GM19025 (cell line): ENCODE results near the gene SIX6.

ENCODE experiments used
- ATAC-seq: cut with Tn5 transposase; IDR thresholded peaks from one replicate; pipeline ENCODE4 v1.9.1; 2021; ENCODE audit warnings: mild to moderate bottlenecking, low read depth, moderate library complexity; ENCODE audit not compliant: unreplicated experiment

The SIX6 gene

DNA sequence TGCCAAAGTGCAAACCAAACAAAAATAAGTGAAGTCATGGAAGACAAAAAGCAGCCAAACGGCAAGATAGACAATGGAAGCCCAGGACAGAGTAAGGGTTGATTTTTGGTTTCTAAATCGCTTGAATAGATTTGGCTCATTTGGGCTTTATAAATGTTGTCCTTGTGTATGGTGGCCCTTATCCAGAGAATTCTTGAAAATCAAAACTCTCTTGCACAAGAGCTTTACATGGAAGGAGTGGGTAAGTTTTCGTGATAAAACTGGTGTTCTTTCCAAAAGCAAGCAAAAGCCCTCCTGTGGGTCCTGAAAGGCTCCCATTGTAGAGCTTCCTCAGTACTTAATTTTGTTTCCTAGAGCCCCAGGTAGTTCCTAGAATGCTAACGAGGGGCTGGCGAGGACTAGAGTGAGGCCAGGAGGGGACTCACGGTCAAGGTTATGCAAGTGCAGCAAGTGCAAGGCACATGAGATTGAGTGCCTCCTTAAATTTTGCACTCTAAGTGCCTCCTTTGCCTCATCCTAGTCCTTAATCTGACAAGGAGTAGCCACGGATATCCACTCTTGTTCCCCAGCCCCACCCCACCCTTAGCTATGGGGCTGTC is 4.1 kb downstream of the SIX6 start:
- ATAC-seq: no peak

DNA sequence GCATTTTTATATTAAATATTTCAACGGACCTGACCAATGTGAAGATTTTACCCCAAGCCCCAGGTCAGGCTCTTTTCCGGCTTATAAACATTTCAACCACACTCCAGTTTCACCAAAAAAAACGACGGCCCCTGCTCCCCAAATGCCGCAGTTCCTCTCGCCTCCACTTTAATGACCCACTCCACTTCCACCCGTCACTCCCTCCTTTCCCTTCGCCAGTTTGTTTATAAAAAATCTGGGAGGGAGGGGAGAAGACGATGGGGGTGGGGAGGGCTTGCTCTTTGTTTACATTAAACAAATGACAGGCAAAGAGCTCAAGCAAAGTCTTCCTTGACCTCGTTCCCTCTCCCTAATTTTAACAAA is 5.4 kb downstream of the SIX6 start:
- ATAC-seq: no peak

DNA sequence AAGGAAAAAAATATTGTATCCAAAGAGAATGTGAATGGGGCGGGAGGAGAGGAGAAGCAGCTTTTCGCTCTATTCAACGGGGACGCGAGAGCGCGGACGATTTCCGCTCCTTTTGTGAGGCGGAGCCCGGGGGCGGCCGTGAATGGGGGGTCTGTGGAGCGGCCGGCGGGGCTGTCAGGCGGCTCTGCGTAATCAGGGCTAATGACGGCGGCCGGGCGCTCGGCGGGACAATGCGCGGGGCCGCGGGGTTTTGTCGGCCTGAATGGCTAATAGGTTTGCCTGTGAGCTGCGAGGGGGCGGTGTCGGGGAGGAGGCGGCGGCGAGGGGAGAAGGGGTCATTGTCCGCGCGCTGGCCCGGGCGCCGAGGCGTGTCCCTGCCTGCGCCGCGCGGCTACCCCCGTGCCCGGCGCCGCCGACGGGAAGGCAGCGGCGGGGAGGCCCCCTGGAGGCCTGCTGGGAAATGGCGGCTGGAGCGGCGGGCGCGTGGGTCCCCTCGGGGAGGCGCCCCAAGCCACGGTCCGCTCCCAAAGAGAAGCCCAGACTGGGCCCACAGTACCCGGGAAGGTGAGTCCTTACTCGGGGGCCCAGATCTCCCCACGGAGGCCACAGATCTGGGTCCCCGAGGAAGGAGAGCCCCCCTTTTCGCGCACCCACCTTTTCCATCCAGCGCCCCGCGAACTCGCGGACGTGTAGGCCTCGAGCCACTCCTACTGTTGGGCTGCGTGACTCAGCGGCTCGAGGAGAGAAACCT is 6.0 kb downstream of the SIX6 start:
- peak; percentile 55 for ATAC-seq

DNA sequence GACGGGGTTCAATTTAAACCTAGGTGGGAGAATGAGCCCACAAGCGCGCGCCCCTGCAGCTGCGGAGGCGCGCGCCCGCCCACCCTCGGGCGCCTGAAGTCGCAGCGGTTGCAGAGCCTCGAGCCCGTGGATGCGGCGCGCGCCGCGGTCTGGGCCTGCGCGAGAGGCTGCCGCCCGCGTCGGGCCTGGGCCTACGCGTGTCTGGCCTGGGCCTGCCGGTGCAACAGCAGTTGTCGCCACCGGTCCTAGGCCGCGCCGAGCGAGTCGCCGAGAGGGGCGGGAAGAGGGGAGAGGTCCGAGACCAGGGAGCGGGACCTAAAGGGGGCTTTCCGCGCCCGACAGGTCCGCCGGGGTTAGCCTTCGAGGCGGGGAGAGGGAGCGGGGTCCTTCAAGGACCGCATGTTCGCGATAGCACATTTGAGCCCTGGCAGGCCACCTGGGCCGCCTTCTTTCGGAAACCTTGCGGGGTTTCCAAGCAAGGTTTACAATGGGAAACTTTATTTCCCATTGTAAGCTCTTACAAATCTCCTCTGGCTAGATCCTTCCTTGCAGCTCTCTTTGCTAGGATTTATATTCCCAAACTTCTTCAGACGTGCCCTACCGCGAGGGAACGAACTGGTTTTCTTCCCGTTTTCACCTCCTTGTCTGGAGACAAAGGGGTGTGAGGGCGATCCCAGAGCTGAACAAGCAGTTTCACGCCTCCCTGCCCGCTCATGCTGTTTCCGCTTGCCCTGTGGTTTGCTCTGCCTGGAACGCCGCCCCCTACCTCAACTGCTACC is 6.8 kb downstream of the SIX6 start:
- no peak for ATAC-seq

DNA sequence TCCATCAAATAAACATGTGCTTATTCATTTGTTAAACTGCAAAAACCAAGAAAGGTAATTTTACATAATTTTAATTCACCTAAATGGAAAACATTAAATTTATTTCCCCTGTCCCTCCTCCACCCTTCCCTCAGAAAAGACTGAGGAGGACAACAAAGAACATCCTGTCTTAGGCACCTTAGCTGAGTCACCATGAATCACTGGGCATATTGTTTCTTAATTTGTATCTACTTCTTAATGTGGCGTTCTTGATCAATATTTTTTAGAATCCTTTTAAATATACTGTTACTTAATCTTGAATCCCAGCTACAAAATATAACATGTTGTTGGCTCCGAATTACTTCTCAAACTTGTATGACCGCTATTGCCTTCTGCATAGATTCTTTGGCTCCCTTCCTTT is 23.5 kb downstream of the SIX6 start:
- ATAC-seq: no peak

DNA sequence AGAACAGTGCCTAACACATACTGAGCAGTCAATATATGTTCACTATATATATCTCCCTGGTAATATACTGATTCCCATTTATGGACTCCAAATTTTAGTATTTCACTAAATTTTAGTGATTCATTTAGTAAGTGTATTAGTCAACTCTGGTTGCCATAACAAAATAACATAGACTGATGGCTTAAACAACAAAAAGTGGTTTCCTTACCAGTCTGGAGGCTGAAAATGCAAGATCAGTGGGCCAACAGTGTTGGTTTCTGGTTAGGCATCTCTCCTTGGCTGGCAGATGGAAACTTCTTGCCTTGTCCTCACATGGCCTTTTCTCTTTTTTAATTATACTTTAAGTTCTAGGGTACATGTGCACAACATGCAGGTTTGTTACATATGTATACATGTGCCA is 28.7 kb downstream of the SIX6 start:
- ATAC-seq: no peak

DNA sequence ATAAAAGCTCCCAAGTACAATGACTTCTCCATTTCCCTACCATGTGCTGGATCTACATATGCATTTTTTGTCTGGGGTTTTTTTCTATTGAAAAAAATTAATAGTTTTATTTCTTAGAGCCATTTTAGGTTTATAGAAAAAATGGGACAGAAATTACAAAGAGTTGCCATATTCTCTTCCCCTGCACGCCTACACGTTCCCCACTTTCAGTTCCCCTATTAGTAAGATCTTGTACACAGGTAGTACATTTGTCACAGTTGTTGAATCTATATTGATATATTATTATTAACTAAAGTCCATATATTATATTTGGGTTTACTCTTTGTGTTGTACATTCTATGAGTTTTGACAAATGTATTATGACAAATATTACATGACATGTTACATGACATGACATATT is 35.7 kb downstream of the SIX6 start:
- ATAC-seq: no peak

DNA sequence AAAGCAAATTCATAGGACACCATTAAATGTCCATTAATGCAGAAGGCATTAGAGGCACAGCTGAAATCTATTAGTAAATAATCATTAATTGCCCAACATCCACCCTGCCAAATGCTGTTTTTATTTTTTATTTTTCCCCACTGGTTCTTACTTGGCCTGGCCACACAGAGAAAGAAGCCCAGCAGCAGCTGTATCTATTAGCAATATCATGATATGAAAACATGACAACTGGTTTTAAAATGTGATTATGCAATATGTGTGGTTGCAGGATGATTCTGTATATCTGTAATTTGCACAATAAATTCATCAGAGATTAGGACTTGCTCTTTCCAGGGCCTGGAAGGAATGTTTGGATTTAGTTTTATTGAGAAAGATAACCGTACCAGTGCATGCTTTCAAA is 44.9 kb downstream of the SIX6 start:
- no peak for ATAC-seq

DNA sequence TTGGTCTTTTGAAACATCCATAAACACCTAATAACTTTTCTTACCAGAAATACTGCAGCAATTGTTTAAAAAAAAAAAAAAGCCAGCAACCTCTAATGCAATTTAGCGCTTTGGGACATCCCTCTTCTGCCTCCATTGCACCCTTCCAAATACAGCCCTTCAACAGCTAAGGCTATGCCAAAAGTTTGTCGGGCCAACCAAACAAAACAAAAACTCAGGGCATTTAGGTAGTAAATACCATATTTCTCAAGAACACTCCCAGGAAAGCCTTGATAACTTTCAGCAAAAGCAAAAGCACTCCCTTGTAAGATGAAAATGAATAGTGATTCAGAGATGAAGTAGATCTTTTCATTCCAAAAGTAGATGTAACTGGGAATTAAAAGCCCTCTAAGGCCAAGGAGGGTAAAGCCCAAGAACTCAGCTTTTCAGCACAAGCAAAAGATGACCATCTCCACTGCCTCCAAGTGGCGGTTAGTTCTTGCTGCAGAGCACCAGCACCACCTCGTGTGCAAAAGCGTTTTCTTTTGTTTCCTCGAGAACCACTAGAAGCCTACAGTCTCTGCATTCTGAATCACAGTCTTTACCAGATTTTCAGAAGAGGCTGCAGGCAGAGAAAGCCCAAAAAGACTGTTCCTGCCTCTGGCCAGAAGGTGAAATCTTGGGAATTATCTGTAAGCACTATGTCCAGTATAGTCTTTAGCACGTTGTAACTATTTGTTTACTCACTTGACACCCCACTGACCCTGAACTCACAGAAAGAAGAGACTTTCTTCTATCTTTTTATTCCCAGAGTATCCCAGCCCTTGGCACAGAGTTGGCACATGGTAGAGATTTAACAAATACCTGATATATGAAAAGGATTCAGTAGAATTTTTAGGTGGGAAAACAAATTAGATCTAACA is 53.1 kb downstream of the SIX6 start:
- peak; percentile 76 for ATAC-seq
